SU-DHL-6 (cell line): Measurements from ENCODE around the gene SUSD6.

Source experiments
- H2AFZ ChIP-seq: fragments of 200-600 bp; sonication (generic); 2 replicates; pipeline ENCODE4 v1.6.1; 2014; ENCODE audit warnings: low read depth, mild to moderate bottlenecking, moderate library complexity, mixed read lengths, antibody characterized with exemption, low read length; ENCODE audit not compliant: severe bottlenecking
- H3F3A ChIP-seq: fragments of 200-600 bp; shearing (Covaris generic); 2 replicates; pipeline ENCODE4 v1.6.0; 2016; ENCODE audit warnings: antibody characterized with exemption, mild to moderate bottlenecking; ENCODE audit not compliant: insufficient read depth
- H3K27ac ChIP-seq: fragments of 200-600 bp; sonication (generic); 2 replicates; pipeline ENCODE4 v1.5.1; 2016; ENCODE audit warnings: low read depth, mild to moderate bottlenecking, low read length, moderate library complexity, mixed read lengths
- H3K27me3 ChIP-seq: fragments of 200-600 bp; sonication (generic), shearing (Covaris generic); 2 replicates; pipeline ENCODE4 v1.6.0; 2014; ENCODE audit warnings: mild to moderate bottlenecking, low read length
- H3K36me3 ChIP-seq: fragments of 200-600 bp; sonication (generic); 2 replicates; pipeline ENCODE4 v1.6.1; 2014; ENCODE audit warnings: mild to moderate bottlenecking, low read length, mixed read lengths
- H3K4me2 ChIP-seq: fragments of 300-600, 200-600 bp; shearing (Covaris generic), sonication (generic); 2 replicates; pipeline ENCODE4 v1.6.0; 2014; ENCODE audit warnings: low read length, low read depth, mild to moderate bottlenecking; ENCODE audit not compliant: poor library complexity, severe bottlenecking
- H3K4me3 ChIP-seq: fragments of 200-600 bp; sonication (generic); 2 replicates; pipeline ENCODE4 v1.5.1; 2014; ENCODE audit warnings: antibody characterized with exemption, low read length, mild to moderate bottlenecking, mixed read lengths; ENCODE audit not compliant: insufficient read depth, poor library complexity, severe bottlenecking
- H3K79me2 ChIP-seq: fragments of 200-600 bp; sonication (generic); 2 replicates; pipeline ENCODE4 v1.6.1; 2014; ENCODE audit warnings: mild to moderate bottlenecking, low read length, moderate library complexity; ENCODE audit not compliant: insufficient read depth
- H3K9ac ChIP-seq: fragments of 200-600 bp; sonication (generic); 2 replicates; pipeline ENCODE4 v1.7.0; 2014; ENCODE audit warnings: mild to moderate bottlenecking, low read length
- H3K9me2 ChIP-seq: fragments of 200-600 bp; sonication (generic); replicated peaks from 2 replicates; pipeline ENCODE4 v1.6.1; 2014; ENCODE audit warnings: low read length; ENCODE audit not compliant: insufficient read depth
- H3K9me3 ChIP-seq: fragments of 200-600 bp; sonication (generic); 2 replicates; pipeline ENCODE4 v1.6.1; 2014; ENCODE audit warnings: low read length, mixed read lengths; ENCODE audit not compliant: insufficient read depth
- H4K20me1 ChIP-seq: fragments of 200-600 bp; sonication (generic); 2 replicates; pipeline ENCODE4 v1.6.1; 2014; ENCODE audit warnings: low read depth, mild to moderate bottlenecking, antibody characterized with exemption, low read length, moderate library complexity, mixed read lengths
- CTCF ChIP-seq: fragments of 200-600 bp; sonication (generic); IDR thresholded peaks from one replicate; pipeline ENCODE4 v1.5.1; 2017; ENCODE audit warnings: antibody characterized with exemption, mild to moderate bottlenecking, low read length, moderate library complexity; ENCODE audit not compliant: insufficient read depth, poor library complexity, severe bottlenecking
- EZH2phosphoT487 ChIP-seq: fragments of 200-600 bp; sonication (generic), shearing (Covaris generic); conservative IDR thresholded peaks from 2 replicates; pipeline ENCODE4 v1.6.1; 2018; ENCODE audit warnings: mild to moderate bottlenecking, antibody characterized with exemption, low read length, moderate library complexity, mixed read lengths

Gene SUSD6

GRCh38 chr14:69755784-69756183 is 144.4 kb downstream of the SUSD6 start:
- H3K27ac ChIP-seq = no peak overlapping the region
- no peak for TF ChIP-seq EZH2phosphoT487
- no peak for TF ChIP-seq CTCF
- H3K4me2 ChIP-seq = no peak overlapping the region
- no peaks in the 10 kb centered on the region for H4K20me1 ChIP-seq
- no peak overlapping the region for H3K4me3 ChIP-seq
- no peak overlapping the region for H3K9ac ChIP-seq
- H3K27me3 ChIP-seq = no peaks in the 10 kb centered on the region
- no peaks in the 10 kb centered on the region for H3K79me2 ChIP-seq
- H3K9me2 ChIP-seq = no peaks in the 10 kb centered on the region
- H3K36me3 ChIP-seq = no peaks in the 10 kb centered on the region
- peak overlapping the region; percentile 5 for H2AFZ ChIP-seq
- H3K9me3 ChIP-seq = no peaks in the 10 kb centered on the region
- no peaks in the 10 kb centered on the region for H3F3A ChIP-seq

GRCh38 chr14:69756298-69756697 is 144.9 kb downstream of the SUSD6 start:
- Histone ChIP-seq H3K36me3 (no peaks in the 10 kb centered on the region), H3K4me2 (no peak overlapping the region), H4K20me1 (no peaks in the 10 kb centered on the region), H3K9me2 (no peaks in the 10 kb centered on the region), H3F3A (no peaks in the 10 kb centered on the region), H3K4me3 (no peak overlapping the region), H3K79me2 (no peaks in the 10 kb centered on the region), H3K9me3 (no peaks in the 10 kb centered on the region), H3K27ac (no peak overlapping the region), H3K27me3 (no peaks in the 10 kb centered on the region), H2AFZ (no peak overlapping the region), H3K9ac (no peak overlapping the region)
- TF ChIP-seq CTCF (no peak), EZH2phosphoT487 (no peak)

- no peaks in the 10 kb centered on the region for H3K27me3 ChIP-seq
- TF ChIP-seq CTCF (no peak), EZH2phosphoT487 (no peak)
- H3F3A ChIP-seq = peaks cover 3% of the 10 kb centered on the region; the same call in 1 of the 2 replicates
- no peaks in the 10 kb centered on the region for H3K9me2 ChIP-seq
- H4K20me1 ChIP-seq = no peaks in the 10 kb centered on the region
- H3K4me3 ChIP-seq = no peak overlapping the region
- no peak overlapping the region for H3K9ac ChIP-seq
- H3K27ac ChIP-seq = no peak overlapping the region
- H3K79me2 ChIP-seq = no peaks in the 10 kb centered on the region
- no peak overlapping the region for H3K4me2 ChIP-seq
- H3K9me3 ChIP-seq = no peaks in the 10 kb centered on the region
- H3K36me3 ChIP-seq = no peaks in the 10 kb centered on the region
- H2AFZ ChIP-seq = no peak overlapping the region
Measured at GRCh38 chr14:69760810-69761209, 149.4 kb downstream of the SUSD6 start.
